ENCODE measurements around the gene APMAP. TPM values are rescaled to one million over a fixed set of nuclear protein-coding genes. Genes with fewer than 3 reads are reported as not detected.

Gene APMAP
- total and polyA plus RNA-seq, 10 donors, result 26.5 to 104 (median 65.3) TPM

DNA sequence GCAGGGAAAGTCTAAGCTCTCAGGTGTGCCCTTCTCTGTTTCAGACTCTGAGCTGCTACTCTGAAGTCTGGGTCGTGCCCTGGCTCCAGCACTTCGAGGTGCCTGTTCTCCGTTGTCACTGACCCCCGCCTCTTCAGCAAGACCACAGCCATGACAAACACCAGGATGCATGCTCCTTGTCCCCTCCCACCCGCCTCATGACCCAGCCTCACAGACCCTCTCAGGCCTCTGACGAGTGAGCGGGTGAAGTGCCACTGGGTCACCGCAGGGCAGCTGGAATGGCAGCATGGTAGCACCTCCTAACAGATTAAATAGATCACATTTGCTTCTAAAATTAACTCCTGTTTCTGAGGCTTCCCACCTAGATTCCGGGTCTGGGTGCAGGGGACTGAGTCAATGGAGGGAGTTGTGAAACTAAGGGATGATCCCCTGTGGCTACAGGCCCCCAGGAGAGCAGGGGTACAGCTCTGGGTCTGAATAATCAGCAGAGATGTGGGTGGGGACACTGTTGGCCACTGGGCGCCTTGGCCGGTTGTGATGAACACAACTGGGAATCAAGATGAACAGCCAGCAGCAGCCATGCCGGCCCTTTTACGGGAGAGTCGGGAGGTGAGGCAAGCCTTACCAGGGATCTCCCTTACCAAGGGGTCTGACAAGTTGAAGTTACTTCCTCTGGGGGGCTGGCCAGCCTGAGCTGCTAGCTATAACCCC lies 32.8 kb downstream of the APMAP start:
- Histone ChIP-seq H3K9me3 (no peaks in the 10 kb centered on the region), H3K4me1 (peaks cover 0 to 78% (median 23%) of the 10 kb centered on the region in 6 donors), H3K4me3 (no peak overlapping the region), H3K36me3 (peaks cover 0 to 99% (median 72%) of the 10 kb centered on the region in 6 donors), H3K27me3 (replicated peaks in 1 of 7) (no peaks in the 10 kb centered on the region), H3K27ac (peak overlapping the region in 7 of 8 donors; percentile 53 to 86 (median 72))
- DNase-seq, result peak; percentile 76
- TF ChIP-seq, protein P1, sequence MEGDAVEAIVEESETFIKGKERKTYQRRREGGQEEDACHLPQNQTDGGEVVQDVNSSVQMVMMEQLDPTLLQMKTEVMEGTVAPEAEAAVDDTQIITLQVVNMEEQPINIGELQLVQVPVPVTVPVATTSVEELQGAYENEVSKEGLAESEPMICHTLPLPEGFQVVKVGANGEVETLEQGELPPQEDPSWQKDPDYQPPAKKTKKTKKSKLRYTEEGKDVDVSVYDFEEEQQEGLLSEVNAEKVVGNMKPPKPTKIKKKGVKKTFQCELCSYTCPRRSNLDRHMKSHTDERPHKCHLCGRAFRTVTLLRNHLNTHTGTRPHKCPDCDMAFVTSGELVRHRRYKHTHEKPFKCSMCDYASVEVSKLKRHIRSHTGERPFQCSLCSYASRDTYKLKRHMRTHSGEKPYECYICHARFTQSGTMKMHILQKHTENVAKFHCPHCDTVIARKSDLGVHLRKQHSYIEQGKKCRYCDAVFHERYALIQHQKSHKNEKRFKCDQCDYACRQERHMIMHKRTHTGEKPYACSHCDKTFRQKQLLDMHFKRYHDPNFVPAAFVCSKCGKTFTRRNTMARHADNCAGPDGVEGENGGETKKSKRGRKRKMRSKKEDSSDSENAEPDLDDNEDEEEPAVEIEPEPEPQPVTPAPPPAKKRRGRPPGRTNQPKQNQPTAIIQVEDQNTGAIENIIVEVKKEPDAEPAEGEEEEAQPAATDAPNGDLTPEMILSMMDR (IDR thresholded peaks at IDR 0.05 in 8 of 11, conservative IDR thresholded peaks at IDR 0.05 in 3 of 11), result no peak
- TF ChIP-seq POLR2AphosphoS5 (IDR thresholded peaks at IDR 0.05), result peak in 2 of 3 donors; percentile 3 to 31
- WGBS, 5 donors, result 77 to 89% (median 83%) methylated on average over 11 to 14 of the region's 14 CpGs
- intact Hi-C loops (cut with DNase I; ENCODE audit: low total_unique reads), result no loop called here

DNA sequence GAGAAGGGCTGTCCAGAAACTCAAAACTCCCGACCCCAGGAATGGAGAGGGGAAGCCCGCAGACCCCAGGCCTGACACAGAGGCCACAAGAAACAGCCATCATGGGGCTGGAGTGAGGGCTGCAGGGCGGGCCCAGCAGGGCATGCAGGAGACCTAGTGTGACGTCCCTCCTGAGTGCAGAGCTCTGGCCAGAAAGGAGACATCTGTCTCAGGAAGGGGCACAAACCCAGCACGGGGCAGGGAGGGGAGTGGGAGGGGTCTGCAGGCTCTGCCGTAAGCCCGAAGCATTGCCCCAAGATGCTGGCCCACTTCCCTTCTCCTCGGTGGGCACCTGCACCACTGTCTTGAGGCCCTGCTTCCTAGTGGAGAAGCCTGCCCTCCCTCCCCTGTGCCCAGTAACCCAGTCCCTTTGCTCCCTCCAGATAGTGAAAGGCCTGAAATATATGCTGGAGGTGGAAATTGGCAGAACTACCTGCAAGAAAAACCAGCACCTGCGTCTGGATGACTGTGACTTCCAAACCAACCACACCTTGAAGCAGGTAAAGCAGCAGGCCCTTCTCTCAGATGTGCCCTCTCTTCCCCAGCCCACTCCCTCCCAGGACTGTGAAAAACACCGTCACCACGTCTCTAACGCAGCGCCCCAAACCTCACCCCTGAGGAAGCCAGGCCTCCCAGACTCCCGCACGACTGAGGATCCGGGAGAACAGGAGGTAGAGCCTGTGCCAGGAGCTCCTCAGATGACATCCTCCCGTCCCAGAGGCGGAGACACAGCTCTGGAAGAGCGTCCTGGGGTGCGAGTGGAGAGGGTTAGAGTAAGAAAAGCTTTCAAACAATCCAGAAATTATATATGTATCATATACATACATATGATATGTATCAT lies 33.8 kb downstream of the APMAP start:
- H3K4me1 ChIP-seq, result peaks cover 0 to 88% (median 32%) of the 10 kb centered on the region in 6 donors
- TF ChIP-seq, protein P1 (IDR thresholded peaks at IDR 0.05 in 8 of 11, conservative IDR thresholded peaks at IDR 0.05 in 3 of 11), result no peak
- TF ChIP-seq POLR2AphosphoS5 (IDR thresholded peaks at IDR 0.05), result peak in 1 of 3 donors; percentile 44
- 76 to 87% (median 86%) methylated on average over 16 to 20 of the region's 20 CpGs for WGBS, 5 donors
- peak overlapping the region in 6 of 8 donors; percentile 8 to 86 (median 58) for H3K27ac ChIP-seq
- H3K36me3 ChIP-seq, result peaks cover 0 to 96% (median 62%) of the 10 kb centered on the region in 6 donors
- peak; percentile 66 for DNase-seq
- intact Hi-C loops (cut with DNase I; ENCODE audit: low total_unique reads), result no loop called here
- H3K27me3 ChIP-seq (replicated peaks in 1 of 7), result no peaks in the 10 kb centered on the region
- H3K9me3 ChIP-seq, result no peaks in the 10 kb centered on the region
- H3K4me3 ChIP-seq, result no peak overlapping the region

GRCh38 chr20:24957326-24958016 lies 35.1 kb downstream of the APMAP start:
- intact Hi-C loops (cut with DNase I; ENCODE audit: low total_unique reads), result no loop called here
- no peaks in the 10 kb centered on the region for H3K9me3 ChIP-seq
- TF ChIP-seq, protein P1 (IDR thresholded peaks at IDR 0.05 in 8 of 11, conservative IDR thresholded peaks at IDR 0.05 in 3 of 11), result no peak
- TF ChIP-seq POLR2AphosphoS5 (IDR thresholded peaks at IDR 0.05), result peak in 2 of 3 donors; percentile 8 to 69
- peaks cover 0 to 94% (median 49%) of the 10 kb centered on the region in 6 donors for H3K36me3 ChIP-seq
- H3K4me1 ChIP-seq, result peaks cover 0 to 90% (median 37%) of the 10 kb centered on the region in 6 donors
- no peak overlapping the region for H3K4me3 ChIP-seq
- WGBS, 5 donors, result 89 to 95% (median 93%) methylated on average over 14 to 18 of the region's 18 CpGs
- peak overlapping the region in 4 of 8 donors; percentile 14 to 86 (median 76) for H3K27ac ChIP-seq
- DNase-seq, result peak; percentile 77
- H3K27me3 ChIP-seq (replicated peaks in 1 of 7), result no peaks in the 10 kb centered on the region
